GM12864 (cell line): ENCODE measurements around the gene ANAPC16.

Source experiments
- DNase-seq: peaks from one replicate; pipeline ENCODE4 v3.0.0-alpha.2; 2011; ENCODE audit warnings: low read depth
- H3K4me3 ChIP-seq: 2 replicates; pipeline ENCODE4 v1.5.1; 2011; ENCODE audit warnings: mild to moderate bottlenecking, low read depth, low read length, control low read depth
- TF ChIP-seq, protein P1 (sequence below): IDR thresholded peaks from 2 replicates; pipeline ENCODE4 v1.5.1; 2011; ENCODE audit warnings: low read depth, mild to moderate bottlenecking, moderate library complexity, low read length, control low read depth, inconsistent platforms; ENCODE audit errors: missing control alignments

The ANAPC16 gene

DNA sequence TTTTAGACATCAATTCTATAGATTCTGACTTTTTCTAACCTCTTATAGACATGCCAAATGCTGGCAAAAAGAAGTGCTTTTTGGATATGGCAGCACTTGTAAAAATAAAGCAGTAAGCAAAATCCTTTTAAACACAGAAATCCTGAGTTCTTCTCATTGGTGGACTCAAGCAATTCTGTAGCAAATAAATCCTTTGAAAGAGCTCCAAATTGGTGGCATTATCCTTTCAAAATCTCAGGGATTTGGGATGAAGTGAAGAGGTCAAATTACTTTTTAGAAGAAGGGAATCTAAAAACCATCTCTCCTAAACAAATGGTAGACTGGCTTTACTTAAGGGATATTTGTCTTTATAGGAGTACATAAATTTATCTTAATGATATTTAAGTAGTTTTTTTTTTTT, 17.8 kb downstream of the ANAPC16 start:
- no peak for DNase-seq
- TF ChIP-seq, protein P1, sequence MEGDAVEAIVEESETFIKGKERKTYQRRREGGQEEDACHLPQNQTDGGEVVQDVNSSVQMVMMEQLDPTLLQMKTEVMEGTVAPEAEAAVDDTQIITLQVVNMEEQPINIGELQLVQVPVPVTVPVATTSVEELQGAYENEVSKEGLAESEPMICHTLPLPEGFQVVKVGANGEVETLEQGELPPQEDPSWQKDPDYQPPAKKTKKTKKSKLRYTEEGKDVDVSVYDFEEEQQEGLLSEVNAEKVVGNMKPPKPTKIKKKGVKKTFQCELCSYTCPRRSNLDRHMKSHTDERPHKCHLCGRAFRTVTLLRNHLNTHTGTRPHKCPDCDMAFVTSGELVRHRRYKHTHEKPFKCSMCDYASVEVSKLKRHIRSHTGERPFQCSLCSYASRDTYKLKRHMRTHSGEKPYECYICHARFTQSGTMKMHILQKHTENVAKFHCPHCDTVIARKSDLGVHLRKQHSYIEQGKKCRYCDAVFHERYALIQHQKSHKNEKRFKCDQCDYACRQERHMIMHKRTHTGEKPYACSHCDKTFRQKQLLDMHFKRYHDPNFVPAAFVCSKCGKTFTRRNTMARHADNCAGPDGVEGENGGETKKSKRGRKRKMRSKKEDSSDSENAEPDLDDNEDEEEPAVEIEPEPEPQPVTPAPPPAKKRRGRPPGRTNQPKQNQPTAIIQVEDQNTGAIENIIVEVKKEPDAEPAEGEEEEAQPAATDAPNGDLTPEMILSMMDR, result no peak
- no peak overlapping the region for H3K4me3 ChIP-seq

DNA sequence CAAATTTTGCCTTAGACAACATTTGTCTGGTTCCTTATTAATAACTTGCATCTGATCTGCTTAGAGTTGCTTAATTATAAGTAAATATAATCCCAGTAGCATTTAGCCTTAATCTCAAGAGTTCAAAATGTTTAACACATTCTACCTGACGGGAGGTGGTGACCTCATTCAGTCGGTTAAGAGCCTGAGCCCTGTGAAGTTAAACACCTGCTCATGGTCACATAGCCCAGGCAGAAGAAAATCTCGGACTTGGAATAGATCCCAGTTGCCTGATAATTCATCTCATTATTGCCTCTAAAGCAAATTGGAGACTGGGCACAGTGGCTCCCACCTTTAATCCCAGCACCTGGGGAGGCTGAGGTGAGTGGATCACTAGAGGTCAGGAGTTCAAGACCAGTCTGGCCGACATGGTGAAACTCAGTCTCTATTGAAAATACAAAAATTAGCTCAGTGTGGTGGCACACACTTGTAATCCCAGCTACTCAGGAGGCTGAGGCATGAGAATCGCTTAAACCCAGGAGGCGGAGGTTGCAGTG, 18.8 kb downstream of the ANAPC16 start:
- no peak for DNase-seq
- TF ChIP-seq, protein P1, result no peak
- H3K4me3 ChIP-seq, result no peak overlapping the region

DNA sequence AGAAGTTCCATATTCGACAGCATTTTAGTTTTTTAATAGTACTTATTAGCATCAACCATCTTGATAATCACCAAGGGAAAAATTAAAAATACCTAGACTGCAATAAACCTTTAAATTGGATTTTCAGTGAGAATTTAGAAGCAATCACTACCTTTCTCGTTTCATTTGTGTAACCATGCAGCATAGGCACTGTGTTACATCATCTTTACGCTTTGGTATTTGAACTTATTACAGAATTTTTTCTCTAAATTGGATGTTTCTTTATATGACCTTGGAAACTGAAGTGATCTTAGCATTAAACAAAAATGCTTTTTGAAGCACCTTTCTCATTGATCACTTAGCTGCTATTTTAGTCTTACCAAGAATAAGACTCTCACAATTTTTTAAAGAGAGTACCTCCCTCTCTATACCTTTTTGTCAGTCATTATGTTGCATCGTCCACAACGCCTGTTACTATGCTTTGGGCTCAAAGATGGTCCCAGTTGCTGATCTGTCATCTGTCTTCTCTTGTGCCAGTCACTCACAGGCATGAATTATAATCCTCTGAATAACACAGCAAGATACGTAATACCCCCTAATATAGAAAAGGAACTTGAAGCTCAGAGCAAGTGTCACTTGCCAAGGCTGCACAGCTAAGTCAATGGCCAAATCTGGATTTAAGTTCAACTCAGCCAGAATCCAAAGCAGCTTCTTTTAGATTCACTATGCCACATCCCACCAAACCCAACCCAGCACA, 19.9 kb downstream of the ANAPC16 start:
- DNase-seq, result no peak
- TF ChIP-seq, protein P1, result no peak
- H3K4me3 ChIP-seq, result no peak overlapping the region

DNA sequence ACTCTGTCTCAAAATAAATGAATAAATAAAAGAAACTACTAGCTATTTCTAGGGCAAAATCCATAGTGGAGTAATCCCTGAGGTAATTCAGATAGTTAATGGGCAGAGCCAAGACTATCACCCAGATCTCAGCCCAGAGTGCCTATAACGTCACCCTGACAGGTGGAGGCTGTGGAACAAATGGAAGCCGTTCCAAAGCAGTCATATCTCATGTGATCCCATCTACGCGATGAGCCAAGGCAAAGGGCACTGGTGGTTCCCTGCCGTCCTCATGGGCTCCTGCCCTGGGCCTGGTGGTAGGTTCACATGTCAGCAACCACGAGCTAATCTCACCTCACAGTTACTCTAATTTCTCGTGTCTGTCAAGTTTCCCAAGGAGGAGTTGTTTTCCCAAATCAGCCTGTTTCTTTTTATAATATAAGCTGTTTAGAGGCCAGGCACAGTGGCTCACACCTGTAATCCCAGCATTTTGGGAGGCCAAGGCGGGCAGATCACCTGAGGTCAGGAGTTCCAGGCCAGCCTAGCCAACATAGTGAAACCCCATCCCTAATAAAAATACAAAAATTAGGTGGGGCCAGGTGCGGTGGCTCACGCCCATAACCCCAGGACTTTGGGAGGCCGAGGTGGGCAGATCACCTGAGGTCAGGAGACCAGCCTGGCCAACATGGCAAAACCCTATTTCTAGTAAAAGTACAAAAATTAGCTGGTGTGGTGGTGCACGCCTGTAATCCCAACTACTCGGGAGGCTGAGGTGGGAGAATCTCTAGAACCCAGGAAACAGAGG, 22.8 kb downstream of the ANAPC16 start:
- TF ChIP-seq, protein P1, result no peak
- no peak overlapping the region for H3K4me3 ChIP-seq
- DNase-seq, result no peak

DNA sequence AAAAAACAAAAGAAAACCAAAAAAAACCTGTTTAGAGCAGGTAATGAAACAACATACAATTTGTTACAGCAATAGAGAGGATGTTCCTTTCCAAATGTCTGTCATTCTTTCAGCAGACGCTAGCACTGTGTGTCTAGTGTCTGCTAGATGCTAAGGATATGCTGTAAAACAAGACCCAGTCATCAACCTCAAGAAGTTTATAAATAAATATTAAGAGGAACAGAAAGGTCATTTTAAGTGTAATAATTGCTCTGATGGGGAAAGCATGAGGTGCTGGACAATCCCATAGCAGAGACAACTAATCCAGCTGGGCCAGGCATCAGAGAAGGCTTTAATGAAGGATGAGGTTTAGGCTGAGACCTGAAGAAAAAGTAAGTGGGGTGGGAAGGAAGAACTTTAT, 23.6 kb downstream of the ANAPC16 start:
- no peak for DNase-seq
- no peak overlapping the region for H3K4me3 ChIP-seq
- TF ChIP-seq, protein P1, result no peak

DNA sequence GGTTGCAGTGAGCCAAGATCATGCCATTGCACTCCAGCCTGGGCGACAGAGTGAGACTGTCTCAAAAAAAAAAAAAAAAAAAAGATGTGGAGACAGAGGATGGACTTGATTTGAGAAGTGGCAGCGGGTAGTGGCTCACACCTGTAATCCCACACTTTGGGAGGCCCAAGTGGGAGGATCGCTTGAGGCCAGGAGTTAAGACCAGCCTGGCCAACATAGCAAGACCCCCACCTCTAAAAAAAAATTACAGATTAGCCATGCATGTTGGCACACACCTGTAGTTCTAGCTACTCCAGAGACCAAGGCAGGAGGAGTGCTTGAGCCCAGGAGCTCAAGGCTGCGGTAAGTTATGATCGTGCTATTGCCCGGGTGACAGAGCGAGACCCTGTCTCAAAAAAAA, 24.6 kb downstream of the ANAPC16 start:
- TF ChIP-seq, protein P1, result no peak
- H3K4me3 ChIP-seq, result no peak overlapping the region
- no peak for DNase-seq
